K562 (cell line): ENCODE results near the gene TBRG1. TPM values are rescaled to one million over a fixed set of nuclear protein-coding genes. Genes with fewer than 3 reads are reported as not detected.
A peak's percentile ranks its signal among the peaks of the same experiment; 100 is the strongest.

Experiments
- C11orf30 ChIP-seq: fragments of 450-650 bp; IDR thresholded peaks from 2 replicates; pipeline ENCODE4 v1.6.1; 2016; ENCODE audit warnings: low read depth, mild to moderate bottlenecking
- CBFA2T2 ChIP-seq: fragments of 450-650 bp; conservative IDR thresholded peaks from 2 replicates; pipeline ENCODE4 v1.6.1; 2017; ENCODE audit warnings: mild to moderate bottlenecking
- COPS2 ChIP-seq: fragments of 450-650 bp; conservative IDR thresholded peaks from 2 replicates; pipeline ENCODE4 v1.6.1; 2016; ENCODE audit warnings: mild to moderate bottlenecking, moderate library complexity
- CREM ChIP-seq: IDR thresholded peaks from 2 replicates; pipeline ENCODE4 v1.6.1; 2014; ENCODE audit warnings: antibody characterized with exemption, low read depth
- FOXM1 ChIP-seq, 2 experiments: fragments of 450-650 bp in 1 of 2; sonication (generic) in 1 of 2; formaldehyde crosslinking in 1 of 2; IDR thresholded peaks; 2 replicates each; pipeline versions ENCODE4 v1.6.1 to v1.9.0; 2017 to 2022; ENCODE audit warnings: low read depth in 2 of 2, mild to moderate bottlenecking in 2 of 2, missing genetic modification reagents in 1 of 2, moderate library complexity in 1 of 2
- HLTF ChIP-seq: fragments of 450-650 bp; IDR thresholded peaks from 2 replicates; pipeline ENCODE4 v1.6.1; 2016
- KDM1A ChIP-seq, 2 experiments: fragments of 450-650 bp; IDR thresholded peaks; 2 replicates each; pipeline ENCODE4 v1.6.1; 2016; ENCODE audit warnings: mild to moderate bottlenecking in 2 of 2
- MAZ ChIP-seq, 2 experiments: fragments of 450-650 bp in 1 of 2; sonication (generic) in 1 of 2; formaldehyde crosslinking; IDR thresholded peaks in 1 of 2; conservative IDR thresholded peaks in 1 of 2; 2 replicates each; pipeline versions ENCODE4 v1.4.0 to v1.5.0; 2020; ENCODE audit warnings: mild to moderate bottlenecking in 1 of 2, missing genetic modification reagents in 1 of 2
- MBD2 ChIP-seq: sonication (generic); IDR thresholded peaks from 2 replicates; pipeline ENCODE4 v1.6.1; 2016; ENCODE audit warnings: low read depth, borderline replicate concordance
- RBM17 ChIP-seq: fragments of 200-400 bp; formaldehyde crosslinking; IDR thresholded peaks from 2 replicates; pipeline ENCODE4 v1.6.1; 2017; ENCODE audit warnings: low read depth, mild to moderate bottlenecking, low read length, borderline replicate concordance
- TARDBP ChIP-seq: fragments of 450-650 bp; IDR thresholded peaks from 2 replicates; pipeline ENCODE4 v1.6.1; 2016
- YBX1 ChIP-seq: fragments of 450-650 bp; IDR thresholded peaks from 2 replicates; pipeline ENCODE4 v1.7.1; 2016; ENCODE audit warnings: mild to moderate bottlenecking
- ZNF239 ChIP-seq: fragments of 250-450 bp; sonication (Bioruptor Pico); IDR thresholded peaks from 2 replicates; pipeline ENCODE4 v1.4.0; 2020; ENCODE audit warnings: mild to moderate bottlenecking
- ZNF696 ChIP-seq: fragments of 250-450 bp; sonication (Bioruptor Pico); conservative IDR thresholded peaks from 2 replicates; pipeline ENCODE4 v1.4.0; 2020; ENCODE audit warnings: mild to moderate bottlenecking, moderate library complexity
- polyA plus RNA-seq, 8 experiments: library from polyadenylated mRNA; depleted of rRNA in 4 of 8; stranded (reverse) in 5 of 8; unstranded in 3 of 8; fragments of >200 nt; fragmentation: Nextera tagmentation in 2 of 8; fragmentation: Illumina TruSeq in 1 of 8; extraction: Ambion mirVana in 2 of 8; extraction: Trizol in 1 of 8; gene quantifications; 2 replicates each; pipeline versions ENCODE4 v1.2.1 to v1.2.3, GENCODE V29; 2011 to 2014; ENCODE audit warnings: inconsistent platforms in 1 of 8, missing spikeins in 1 of 8
- total RNA-seq, 7 experiments: library from RNA; depleted of rRNA in 6 of 7; stranded (reverse); fragments of >200 nt in 6 of 7; fragmentation: Illumina TruSeq in 2 of 7; extraction: Trizol in 2 of 7; gene quantifications; 2 replicates each; pipeline versions ENCODE4 v1.2.1 to v1.2.3, GENCODE V29; 2011 to 2021; ENCODE audit warnings: low replicate concordance in 1 of 7
- TF ChIP-seq, protein P1 (sequence below), 2 experiments: fragments of 450-650 bp in 1 of 2; sonication (generic) in 1 of 2; formaldehyde crosslinking; conservative IDR thresholded peaks; 2 replicates each; pipeline versions ENCODE4 v1.4.0 to v1.8.1; 2020 to 2022; ENCODE audit warnings: mild to moderate bottlenecking in 1 of 2, missing genetic modification reagents in 1 of 2
- TF ChIP-seq, protein P2 (sequence below): fragments of 450-650 bp; IDR thresholded peaks from 2 replicates; pipeline ENCODE4 v1.6.1; 2016; ENCODE audit warnings: mild to moderate bottlenecking, moderate library complexity

TBRG1 gene
- total and polyA plus RNA-seq, 9 of the 15 experiments (the other 6 are each of a cell fraction or from before 2014, with no cell fraction given): 8.7 to 30.0 (median 20.2) TPM

DNA sequence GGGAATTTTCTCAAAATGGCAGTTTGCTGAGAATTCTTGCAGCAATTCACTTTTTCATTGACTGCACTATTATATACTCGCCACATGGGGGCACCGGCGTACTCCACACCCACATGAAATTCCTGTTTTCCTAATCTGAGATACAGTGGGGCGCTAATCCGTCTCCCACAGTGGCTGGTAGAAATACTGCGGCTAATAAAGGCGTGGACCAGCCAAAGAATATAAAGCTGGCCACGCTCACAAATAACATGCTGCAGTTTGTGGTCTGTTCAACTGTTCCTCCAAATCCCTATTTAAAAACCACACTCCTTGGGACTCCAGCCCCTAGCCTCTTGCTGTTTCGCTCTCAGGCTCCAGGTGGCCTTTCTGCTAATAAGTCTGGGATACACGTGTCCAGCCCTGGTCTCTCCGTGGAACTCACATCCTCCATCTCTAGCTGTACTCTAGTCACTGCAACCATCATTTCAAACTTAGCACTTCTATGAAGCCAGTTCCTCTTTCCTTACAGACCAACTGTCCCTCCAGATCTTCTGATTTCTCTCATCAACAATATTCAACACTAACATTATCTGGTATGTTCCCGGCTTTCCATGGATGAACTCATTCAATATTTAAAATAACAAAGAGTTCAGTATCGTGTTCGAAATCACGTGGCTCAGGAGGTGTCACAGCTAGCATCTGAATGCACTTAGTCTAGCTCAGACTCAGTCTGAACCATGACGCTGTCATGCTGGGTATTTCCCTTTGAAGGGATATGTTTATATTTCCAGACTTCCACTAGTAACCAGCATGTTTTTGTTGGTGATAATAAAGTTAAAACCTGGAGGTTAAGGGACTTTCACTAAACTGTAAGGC lies 22.0 kb downstream of the TBRG1 start (continued):
- TF ChIP-seq FOXM1 (IDR thresholded peaks at IDR 0.05; ENCODE audit: low read depth) (0 out of 2 replicates have a peak, but pooled peaks have one; percentile 23), FOXM1 (CRISPR knock-in tag; IDR thresholded peaks at IDR 0.05; ENCODE audit: low read depth) (no peak), C11orf30 (no peak), ZNF239 (CRISPR knock-in tag) (no peak), TARDBP (no peak), COPS2 (no peak), HLTF (no peak), MAZ (CRISPR knock-in tag; conservative IDR thresholded peaks at IDR 0.05 in 1 of 2, IDR thresholded peaks at IDR 0.05 in 1 of 2) (0 out of 4 replicates have a peak, but pooled peaks of 1 of the 2 experiments have one; percentile 30), CBFA2T2 (no peak), RBM17 (no peak), MBD2 (no peak), YBX1 (no peak), CREM (no peak), KDM1A (IDR thresholded peaks at IDR 0.05) (no peak), ZNF696 (CRISPR knock-in tag) (no peak)
- TF ChIP-seq, protein P1, sequence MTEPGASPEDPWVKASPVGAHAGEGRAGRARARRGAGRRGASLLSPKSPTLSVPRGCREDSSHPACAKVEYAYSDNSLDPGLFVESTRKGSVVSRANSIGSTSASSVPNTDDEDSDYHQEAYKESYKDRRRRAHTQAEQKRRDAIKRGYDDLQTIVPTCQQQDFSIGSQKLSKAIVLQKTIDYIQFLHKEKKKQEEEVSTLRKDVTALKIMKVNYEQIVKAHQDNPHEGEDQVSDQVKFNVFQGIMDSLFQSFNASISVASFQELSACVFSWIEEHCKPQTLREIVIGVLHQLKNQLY (CRISPR knock-in tag; conservative IDR thresholded peaks at IDR 0.05): no peak
- TF ChIP-seq, protein P2, sequence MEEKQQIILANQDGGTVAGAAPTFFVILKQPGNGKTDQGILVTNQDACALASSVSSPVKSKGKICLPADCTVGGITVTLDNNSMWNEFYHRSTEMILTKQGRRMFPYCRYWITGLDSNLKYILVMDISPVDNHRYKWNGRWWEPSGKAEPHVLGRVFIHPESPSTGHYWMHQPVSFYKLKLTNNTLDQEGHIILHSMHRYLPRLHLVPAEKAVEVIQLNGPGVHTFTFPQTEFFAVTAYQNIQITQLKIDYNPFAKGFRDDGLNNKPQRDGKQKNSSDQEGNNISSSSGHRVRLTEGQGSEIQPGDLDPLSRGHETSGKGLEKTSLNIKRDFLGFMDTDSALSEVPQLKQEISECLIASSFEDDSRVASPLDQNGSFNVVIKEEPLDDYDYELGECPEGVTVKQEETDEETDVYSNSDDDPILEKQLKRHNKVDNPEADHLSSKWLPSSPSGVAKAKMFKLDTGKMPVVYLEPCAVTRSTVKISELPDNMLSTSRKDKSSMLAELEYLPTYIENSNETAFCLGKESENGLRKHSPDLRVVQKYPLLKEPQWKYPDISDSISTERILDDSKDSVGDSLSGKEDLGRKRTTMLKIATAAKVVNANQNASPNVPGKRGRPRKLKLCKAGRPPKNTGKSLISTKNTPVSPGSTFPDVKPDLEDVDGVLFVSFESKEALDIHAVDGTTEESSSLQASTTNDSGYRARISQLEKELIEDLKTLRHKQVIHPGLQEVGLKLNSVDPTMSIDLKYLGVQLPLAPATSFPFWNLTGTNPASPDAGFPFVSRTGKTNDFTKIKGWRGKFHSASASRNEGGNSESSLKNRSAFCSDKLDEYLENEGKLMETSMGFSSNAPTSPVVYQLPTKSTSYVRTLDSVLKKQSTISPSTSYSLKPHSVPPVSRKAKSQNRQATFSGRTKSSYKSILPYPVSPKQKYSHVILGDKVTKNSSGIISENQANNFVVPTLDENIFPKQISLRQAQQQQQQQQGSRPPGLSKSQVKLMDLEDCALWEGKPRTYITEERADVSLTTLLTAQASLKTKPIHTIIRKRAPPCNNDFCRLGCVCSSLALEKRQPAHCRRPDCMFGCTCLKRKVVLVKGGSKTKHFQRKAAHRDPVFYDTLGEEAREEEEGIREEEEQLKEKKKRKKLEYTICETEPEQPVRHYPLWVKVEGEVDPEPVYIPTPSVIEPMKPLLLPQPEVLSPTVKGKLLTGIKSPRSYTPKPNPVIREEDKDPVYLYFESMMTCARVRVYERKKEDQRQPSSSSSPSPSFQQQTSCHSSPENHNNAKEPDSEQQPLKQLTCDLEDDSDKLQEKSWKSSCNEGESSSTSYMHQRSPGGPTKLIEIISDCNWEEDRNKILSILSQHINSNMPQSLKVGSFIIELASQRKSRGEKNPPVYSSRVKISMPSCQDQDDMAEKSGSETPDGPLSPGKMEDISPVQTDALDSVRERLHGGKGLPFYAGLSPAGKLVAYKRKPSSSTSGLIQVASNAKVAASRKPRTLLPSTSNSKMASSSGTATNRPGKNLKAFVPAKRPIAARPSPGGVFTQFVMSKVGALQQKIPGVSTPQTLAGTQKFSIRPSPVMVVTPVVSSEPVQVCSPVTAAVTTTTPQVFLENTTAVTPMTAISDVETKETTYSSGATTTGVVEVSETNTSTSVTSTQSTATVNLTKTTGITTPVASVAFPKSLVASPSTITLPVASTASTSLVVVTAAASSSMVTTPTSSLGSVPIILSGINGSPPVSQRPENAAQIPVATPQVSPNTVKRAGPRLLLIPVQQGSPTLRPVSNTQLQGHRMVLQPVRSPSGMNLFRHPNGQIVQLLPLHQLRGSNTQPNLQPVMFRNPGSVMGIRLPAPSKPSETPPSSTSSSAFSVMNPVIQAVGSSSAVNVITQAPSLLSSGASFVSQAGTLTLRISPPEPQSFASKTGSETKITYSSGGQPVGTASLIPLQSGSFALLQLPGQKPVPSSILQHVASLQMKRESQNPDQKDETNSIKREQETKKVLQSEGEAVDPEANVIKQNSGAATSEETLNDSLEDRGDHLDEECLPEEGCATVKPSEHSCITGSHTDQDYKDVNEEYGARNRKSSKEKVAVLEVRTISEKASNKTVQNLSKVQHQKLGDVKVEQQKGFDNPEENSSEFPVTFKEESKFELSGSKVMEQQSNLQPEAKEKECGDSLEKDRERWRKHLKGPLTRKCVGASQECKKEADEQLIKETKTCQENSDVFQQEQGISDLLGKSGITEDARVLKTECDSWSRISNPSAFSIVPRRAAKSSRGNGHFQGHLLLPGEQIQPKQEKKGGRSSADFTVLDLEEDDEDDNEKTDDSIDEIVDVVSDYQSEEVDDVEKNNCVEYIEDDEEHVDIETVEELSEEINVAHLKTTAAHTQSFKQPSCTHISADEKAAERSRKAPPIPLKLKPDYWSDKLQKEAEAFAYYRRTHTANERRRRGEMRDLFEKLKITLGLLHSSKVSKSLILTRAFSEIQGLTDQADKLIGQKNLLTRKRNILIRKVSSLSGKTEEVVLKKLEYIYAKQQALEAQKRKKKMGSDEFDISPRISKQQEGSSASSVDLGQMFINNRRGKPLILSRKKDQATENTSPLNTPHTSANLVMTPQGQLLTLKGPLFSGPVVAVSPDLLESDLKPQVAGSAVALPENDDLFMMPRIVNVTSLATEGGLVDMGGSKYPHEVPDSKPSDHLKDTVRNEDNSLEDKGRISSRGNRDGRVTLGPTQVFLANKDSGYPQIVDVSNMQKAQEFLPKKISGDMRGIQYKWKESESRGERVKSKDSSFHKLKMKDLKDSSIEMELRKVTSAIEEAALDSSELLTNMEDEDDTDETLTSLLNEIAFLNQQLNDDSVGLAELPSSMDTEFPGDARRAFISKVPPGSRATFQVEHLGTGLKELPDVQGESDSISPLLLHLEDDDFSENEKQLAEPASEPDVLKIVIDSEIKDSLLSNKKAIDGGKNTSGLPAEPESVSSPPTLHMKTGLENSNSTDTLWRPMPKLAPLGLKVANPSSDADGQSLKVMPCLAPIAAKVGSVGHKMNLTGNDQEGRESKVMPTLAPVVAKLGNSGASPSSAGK: peak; percentile 40
